Fibroblast of pulmonary artery (primary cell): ENCODE measurements around the gene WWOX.

ENCODE experiments used
- DNase-seq: peaks from one replicate; pipeline ENCODE4 v3.0.0-alpha.2; 2010; ENCODE audit warnings: low read depth
- H3K4me3 ChIP-seq: replicated peaks from 2 replicates; pipeline ENCODE4 v1.5.1; 2011; ENCODE audit warnings: low read depth, mild to moderate bottlenecking, control low read depth, low read length, moderate library complexity
- TF ChIP-seq, protein P1 (sequence below): IDR thresholded peaks from 2 replicates; pipeline ENCODE4 v1.5.1; 2011; ENCODE audit warnings: mild to moderate bottlenecking, control low read depth, low read length, inconsistent platforms; ENCODE audit errors: missing control alignments

WWOX gene

GRCh38 chr16:78306361-78306760 lies 206.9 kb downstream of the WWOX start:
- TF ChIP-seq, protein P1, sequence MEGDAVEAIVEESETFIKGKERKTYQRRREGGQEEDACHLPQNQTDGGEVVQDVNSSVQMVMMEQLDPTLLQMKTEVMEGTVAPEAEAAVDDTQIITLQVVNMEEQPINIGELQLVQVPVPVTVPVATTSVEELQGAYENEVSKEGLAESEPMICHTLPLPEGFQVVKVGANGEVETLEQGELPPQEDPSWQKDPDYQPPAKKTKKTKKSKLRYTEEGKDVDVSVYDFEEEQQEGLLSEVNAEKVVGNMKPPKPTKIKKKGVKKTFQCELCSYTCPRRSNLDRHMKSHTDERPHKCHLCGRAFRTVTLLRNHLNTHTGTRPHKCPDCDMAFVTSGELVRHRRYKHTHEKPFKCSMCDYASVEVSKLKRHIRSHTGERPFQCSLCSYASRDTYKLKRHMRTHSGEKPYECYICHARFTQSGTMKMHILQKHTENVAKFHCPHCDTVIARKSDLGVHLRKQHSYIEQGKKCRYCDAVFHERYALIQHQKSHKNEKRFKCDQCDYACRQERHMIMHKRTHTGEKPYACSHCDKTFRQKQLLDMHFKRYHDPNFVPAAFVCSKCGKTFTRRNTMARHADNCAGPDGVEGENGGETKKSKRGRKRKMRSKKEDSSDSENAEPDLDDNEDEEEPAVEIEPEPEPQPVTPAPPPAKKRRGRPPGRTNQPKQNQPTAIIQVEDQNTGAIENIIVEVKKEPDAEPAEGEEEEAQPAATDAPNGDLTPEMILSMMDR: no peak
- no peak for DNase-seq

DNA sequence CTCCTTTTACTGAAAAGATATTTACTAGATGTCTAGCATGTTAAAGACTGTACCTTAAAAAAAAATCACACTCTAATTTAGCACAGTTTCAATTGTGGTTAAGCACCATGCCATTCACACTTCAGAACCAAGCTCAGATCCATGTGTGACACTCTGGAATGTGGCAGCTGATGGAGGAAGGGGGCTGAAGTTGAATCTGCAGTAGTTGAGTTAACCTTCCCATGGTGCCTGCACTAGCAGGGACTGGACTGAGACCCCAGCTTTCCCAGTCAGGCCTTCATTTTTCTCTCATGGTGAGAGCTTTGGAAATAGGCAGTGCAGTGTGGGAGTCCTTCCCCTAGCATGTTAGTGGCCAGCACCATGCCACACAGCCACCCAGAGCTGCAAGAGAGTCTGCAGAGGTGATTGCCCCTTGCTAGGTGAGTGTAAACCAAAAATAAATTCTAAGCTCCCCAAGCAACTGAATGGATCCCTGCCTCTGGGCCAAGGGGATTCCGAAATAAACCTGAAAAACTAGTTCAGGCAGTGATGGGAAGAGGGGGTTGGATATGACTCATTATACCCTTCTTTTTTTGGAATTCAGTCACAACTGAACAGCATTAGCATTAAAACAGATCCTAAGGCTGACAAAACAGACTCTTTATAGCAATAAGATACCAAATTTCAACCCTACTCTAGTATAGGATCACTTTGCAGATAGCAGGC lies 208.5 kb downstream of the WWOX start:
- no peak for DNase-seq
- no peak overlapping the region for H3K4me3 ChIP-seq
- TF ChIP-seq, protein P1: no peak

More at GRCh38 chr16:78306361-78306760, 206.9 kb downstream of the WWOX start:
- no peak overlapping the region for H3K4me3 ChIP-seq

GRCh38 chr16:78309763-78310162 lies 210.3 kb downstream of the WWOX start:
- no peak for DNase-seq
- TF ChIP-seq, protein P1: no peak
- H3K4me3 ChIP-seq: no peak overlapping the region

DNA sequence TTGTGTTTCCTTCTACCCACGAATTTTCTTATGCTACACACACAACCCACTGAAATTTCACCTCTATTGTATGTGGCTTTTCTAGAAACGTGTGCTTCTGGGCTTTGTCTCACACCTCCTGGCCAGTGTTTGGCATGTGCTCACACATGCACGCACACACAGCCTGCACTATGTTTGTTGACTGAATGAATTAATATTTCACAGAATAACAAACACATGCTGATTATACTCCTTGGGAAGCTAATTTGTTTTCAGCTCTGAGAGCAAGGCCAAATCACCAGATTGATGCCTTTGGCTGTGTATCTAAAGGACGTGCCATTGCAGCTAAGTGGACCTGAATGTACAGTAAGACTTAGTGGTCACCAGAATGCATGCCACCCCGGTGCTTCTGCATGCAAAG lies 210.7 kb downstream of the WWOX start:
- H3K4me3 ChIP-seq: no peak overlapping the region
- no peak for DNase-seq
- TF ChIP-seq, protein P1: no peak

DNA sequence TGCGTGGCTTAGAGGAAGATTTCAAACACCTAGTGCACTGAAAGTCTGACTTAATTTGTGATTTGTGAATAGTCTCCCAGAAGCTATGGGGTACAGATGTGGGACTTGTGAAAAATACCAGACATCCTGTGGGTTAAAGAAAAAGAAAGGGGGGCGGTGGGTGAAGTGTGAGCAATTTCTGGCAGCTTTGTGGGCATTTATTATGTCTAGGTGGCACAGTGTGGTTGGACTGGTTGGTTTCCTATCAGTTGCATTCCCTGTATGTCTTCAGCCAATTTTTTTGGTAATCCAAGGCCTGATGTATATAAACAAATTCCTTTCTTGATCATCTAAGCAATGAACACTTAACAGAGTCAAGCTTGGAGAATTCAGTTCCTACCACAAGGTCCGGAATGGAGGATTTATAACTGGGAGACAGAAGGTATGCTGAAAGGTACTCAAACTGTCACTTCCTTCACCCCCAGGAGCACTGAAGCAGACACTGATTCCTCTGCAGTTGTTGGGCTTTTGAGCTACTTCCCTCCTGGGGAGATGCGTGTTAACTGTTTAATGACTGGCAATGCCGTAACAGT lies 211.6 kb downstream of the WWOX start:
- H3K4me3 ChIP-seq: no peak overlapping the region
- TF ChIP-seq, protein P1: no peak
- no peak for DNase-seq

DNA sequence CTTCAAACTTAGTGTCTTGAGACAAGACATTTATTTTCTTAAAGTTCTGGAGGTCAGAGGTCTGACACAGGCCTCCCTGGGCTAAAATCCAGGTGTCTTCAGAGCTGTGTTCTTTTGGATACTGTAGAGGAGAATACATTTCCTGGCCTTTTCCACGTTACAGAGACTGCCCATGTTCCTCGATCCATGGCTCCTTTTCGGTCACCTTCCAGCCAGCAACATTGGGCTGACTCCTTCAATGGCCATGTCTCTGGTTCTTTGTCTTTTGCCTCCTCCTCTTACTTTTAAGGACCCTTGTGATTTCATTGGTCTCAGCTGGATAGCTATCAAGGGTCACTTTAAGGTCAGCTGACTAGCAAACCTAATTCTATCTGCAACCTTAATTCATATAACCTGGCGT lies 212.4 kb downstream of the WWOX start:
- H3K4me3 ChIP-seq: no peak overlapping the region
- no peak for DNase-seq
- TF ChIP-seq, protein P1: no peak

DNA sequence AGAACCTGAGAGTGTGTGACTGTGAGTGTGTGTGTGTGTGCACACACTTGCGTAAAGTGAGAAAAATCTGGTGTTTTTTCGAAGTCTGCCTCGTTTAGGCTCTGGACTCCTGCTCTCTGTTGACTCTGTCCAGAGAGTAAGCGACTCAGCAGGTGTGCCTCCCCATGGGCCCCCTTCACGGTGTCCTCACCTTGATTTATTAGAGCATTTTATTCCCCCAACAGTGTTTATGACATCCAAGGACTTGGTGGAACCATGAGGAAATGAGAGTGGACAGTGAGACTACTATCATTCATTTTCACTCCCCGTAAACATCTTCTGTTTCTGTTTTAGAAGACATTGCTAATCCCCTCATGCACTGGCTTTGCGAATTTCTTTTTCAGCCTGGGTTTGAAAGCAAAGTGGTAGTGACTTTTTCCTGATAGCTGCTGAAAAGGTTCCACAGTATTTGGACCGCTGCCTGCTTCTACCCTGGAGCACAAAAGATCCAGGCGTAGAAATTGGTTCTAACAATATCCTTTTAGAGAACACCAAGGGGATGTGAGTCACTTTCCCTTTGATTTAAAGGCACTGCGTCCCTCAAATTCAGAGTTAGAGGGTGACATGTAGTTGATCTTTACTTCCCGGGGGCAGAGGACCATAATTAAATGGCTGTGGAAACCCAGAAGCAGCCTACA lies 218.2 kb downstream of the WWOX start:
- TF ChIP-seq, protein P1: no peak
- H3K4me3 ChIP-seq: no peak overlapping the region
- DNase-seq: no peak
